Non-pigmented ciliary epithelial cell (primary cell): ENCODE data around the gene LTBP3.

ENCODE experiments used
- DNase-seq: peaks from one replicate; pipeline ENCODE4 v3.0.0-alpha.2; 2010; ENCODE audit warnings: low read depth

LTBP3 gene

GRCh38 chr11:65496304-65497140 lies 61.6 kb downstream of the LTBP3 start:
- no peak for DNase-seq

GRCh38 chr11:65493367-65494176 lies 64.6 kb downstream of the LTBP3 start:
- peak; percentile 93 for DNase-seq

GRCh38 chr11:65492637-65493366 lies 65.4 kb downstream of the LTBP3 start:
- no peak for DNase-seq

GRCh38 chr11:65492387-65492636 lies 65.8 kb downstream of the LTBP3 start:
- no peak for DNase-seq

- DNase-seq: peak; percentile 95
Measured at GRCh38 chr11:65491614-65492386, 66.4 kb downstream of the LTBP3 start.

- DNase-seq: no peak
Measured at GRCh38 chr11:65491163-65491465, 67.0 kb downstream of the LTBP3 start.

- no peak for DNase-seq
Measured at GRCh38 chr11:65489706-65490320, 68.3 kb downstream of the LTBP3 start.

GRCh38 chr11:65489035-65489705 lies 69.0 kb downstream of the LTBP3 start:
- no peak for DNase-seq
